Keratinocyte (primary cell): ENCODE measurements around the gene MAGI2. TPM values are rescaled to one million over a fixed set of nuclear protein-coding genes. Genes with fewer than 3 reads are reported as not detected.

Source experiments
- DNase-seq: peaks from one replicate; pipeline ENCODE4 v3.0.0-alpha.2; 2011; ENCODE audit warnings: low read depth, missing footprints, low spot score
- FAIRE-seq: peaks from 2 replicates; lab custom pipeline; 2011; peaks lifted over from hg19 to GRCh38; lab: Jason Lieb, UNC
- H2AFZ ChIP-seq: 2 replicates; pipeline ENCODE4 v1.6.0; 2012; ENCODE audit warnings: low read length, control low read depth, inconsistent platforms; ENCODE audit not compliant: control insufficient read depth
- H3K27ac ChIP-seq: 2 replicates; pipeline ENCODE4 v1.5.1; 2011; ENCODE audit warnings: low read length; ENCODE audit not compliant: control insufficient read depth, insufficient read depth
- H3K27me3 ChIP-seq: 3 replicates; pipeline ENCODE4 v1.6.0; 2011; ENCODE audit warnings: low read length; ENCODE audit not compliant: control insufficient read depth, insufficient read depth; ENCODE audit errors: extremely low read depth
- H3K36me3 ChIP-seq, 2 experiments: 2 replicates in 1 of 2; 3 replicates in 1 of 2; pipeline ENCODE4 v1.5.1; 2011; ENCODE audit warnings: low read length in 2 of 2, mild to moderate bottlenecking in 1 of 2; ENCODE audit not compliant: control insufficient read depth in 2 of 2, insufficient read depth in 2 of 2; ENCODE audit errors: extremely low read depth in 1 of 2
- H3K4me1 ChIP-seq: 3 replicates; pipeline ENCODE4 v1.5.1; 2011; ENCODE audit warnings: low read length; ENCODE audit not compliant: control insufficient read depth, insufficient read depth; ENCODE audit errors: extremely low read depth
- H3K4me2 ChIP-seq: 3 replicates; pipeline ENCODE4 v1.6.0; 2011; ENCODE audit warnings: low read depth, low read length; ENCODE audit not compliant: control insufficient read depth, insufficient read depth; ENCODE audit errors: extremely low read depth
- H3K4me3 ChIP-seq, 3 experiments: fragments of 200-600 bp in 1 of 3; sonication (generic) in 1 of 3; 2 replicates in 2 of 3; 3 replicates in 1 of 3; pipeline ENCODE4 v1.5.1; 2011 to 2016; ENCODE audit warnings: low read length in 3 of 3, mild to moderate bottlenecking in 3 of 3, control low read depth in 2 of 3, inconsistent platforms in 1 of 3, low read depth in 1 of 3, mixed read lengths in 1 of 3, mixed run types in 1 of 3, moderate library complexity in 1 of 3; ENCODE audit not compliant: control insufficient read depth in 2 of 3, insufficient read depth in 2 of 3; ENCODE audit errors: extremely low read depth in 1 of 3
- H3K79me2 ChIP-seq: 2 replicates; pipeline ENCODE4 v1.6.0; 2012; ENCODE audit warnings: low read length; ENCODE audit not compliant: control insufficient read depth, insufficient read depth
- H3K9ac ChIP-seq: 3 replicates; pipeline ENCODE4 v1.6.0; 2011; ENCODE audit warnings: low read length; ENCODE audit not compliant: control insufficient read depth, insufficient read depth; ENCODE audit errors: extremely low read depth
- H3K9me1 ChIP-seq: 3 replicates; pipeline ENCODE4 v1.6.0; 2011; ENCODE audit warnings: low read length; ENCODE audit not compliant: control insufficient read depth, insufficient read depth; ENCODE audit errors: extremely low read depth
- H3K9me3 ChIP-seq: 2 replicates; pipeline ENCODE4 v1.5.1; 2012; ENCODE audit warnings: low read depth, low read length; ENCODE audit not compliant: control insufficient read depth
- H4K20me1 ChIP-seq: 3 replicates; pipeline ENCODE4 v1.6.0; 2011; ENCODE audit warnings: low read length; ENCODE audit not compliant: control insufficient read depth, insufficient read depth; ENCODE audit errors: extremely low read depth
- EZH2 ChIP-seq: IDR thresholded peaks from one replicate; pipeline ENCODE4 v1.6.1; 2012; ENCODE audit warnings: inconsistent platforms, mild to moderate bottlenecking, low read length, moderate library complexity
- dilution Hi-C: fragments of 300-500 bp; cut with MboI; formaldehyde crosslinking; loops from one replicate; pipeline ENCODE4 v1.7.0; 2020; ENCODE audit warnings: low sequenced_read_pairs; ENCODE audit not compliant: extremely low pct_ligation_motif_present
- polyA plus RNA-seq, 5 experiments: library from polyadenylated mRNA; depleted of rRNA in 3 of 5; stranded (reverse) in 3 of 5; stranded (forward) in 1 of 5; unstranded in 1 of 5; fragments of >200 nt; gene quantifications; 1 replicate in 1 of 5; 2 replicates in 3 of 5; 3 replicates in 1 of 5; pipeline versions ENCODE4 v1.2.1 to v1.2.3, GENCODE V29; 2011 to 2012; ENCODE audit warnings: missing spikeins in 2 of 5, low read depth in 1 of 5, low replicate concordance in 1 of 5
- TF ChIP-seq, protein P1 (sequence below), 3 experiments: IDR thresholded peaks in 1 of 3; conservative IDR thresholded peaks in 1 of 3; optimal IDR thresholded peaks in 1 of 3; 2 replicates in 2 of 3; 3 replicates in 1 of 3; pipeline versions ENCODE3 to v1.5.1; 2011; ENCODE audit warnings: low read length in 3 of 3, mild to moderate bottlenecking in 3 of 3, moderate library complexity in 2 of 3, control low read depth in 1 of 3, inconsistent platforms in 1 of 3; ENCODE audit not compliant: insufficient read depth in 2 of 3; ENCODE audit errors: extremely low read depth in 1 of 3

Gene MAGI2
- polyA plus RNA-seq, 1 donor (not counting 4 experiments of a cell fraction or from before 2014, with no cell fraction given): 0.07 TPM

DNA sequence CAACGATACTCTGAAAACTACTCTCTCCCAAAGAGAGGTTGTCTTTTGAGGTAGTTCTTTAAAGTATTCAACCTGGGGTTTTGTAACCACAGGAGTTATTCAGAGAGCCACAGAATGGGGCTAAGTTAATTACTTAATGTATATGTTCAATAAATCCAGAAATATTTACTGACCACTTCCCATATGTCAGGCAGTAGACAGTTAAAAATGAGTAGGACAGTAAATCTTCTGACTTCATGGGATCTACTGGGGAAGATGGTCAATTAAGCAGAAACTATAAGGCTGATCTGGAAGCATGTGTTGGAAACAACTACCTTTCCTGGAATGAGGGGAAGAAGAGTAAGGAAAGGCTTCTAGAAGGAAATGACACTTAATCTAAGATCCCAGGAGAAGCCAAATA lies 167.7 kb downstream of the MAGI2 start:
- Histone ChIP-seq H3K36me3 (no peaks in the 10 kb centered on the region), H4K20me1 (no peaks in the 10 kb centered on the region), H3K9me3 (no peaks in the 10 kb centered on the region), H3K79me2 (no peaks in the 10 kb centered on the region), H3K4me2 (no peak overlapping the region), H3K27me3 (no peaks in the 10 kb centered on the region), H3K9me1 (no peaks in the 10 kb centered on the region), H3K4me3 (no peak overlapping the region), H3K4me1 (peaks cover 34% of the 10 kb centered on the region), H3K27ac (no peak overlapping the region), H3K9ac (no peak overlapping the region), H2AFZ (peak overlapping the region; percentile 75)
- peak; percentile 57 for FAIRE-seq
- no peak for DNase-seq
- TF ChIP-seq, protein P1, sequence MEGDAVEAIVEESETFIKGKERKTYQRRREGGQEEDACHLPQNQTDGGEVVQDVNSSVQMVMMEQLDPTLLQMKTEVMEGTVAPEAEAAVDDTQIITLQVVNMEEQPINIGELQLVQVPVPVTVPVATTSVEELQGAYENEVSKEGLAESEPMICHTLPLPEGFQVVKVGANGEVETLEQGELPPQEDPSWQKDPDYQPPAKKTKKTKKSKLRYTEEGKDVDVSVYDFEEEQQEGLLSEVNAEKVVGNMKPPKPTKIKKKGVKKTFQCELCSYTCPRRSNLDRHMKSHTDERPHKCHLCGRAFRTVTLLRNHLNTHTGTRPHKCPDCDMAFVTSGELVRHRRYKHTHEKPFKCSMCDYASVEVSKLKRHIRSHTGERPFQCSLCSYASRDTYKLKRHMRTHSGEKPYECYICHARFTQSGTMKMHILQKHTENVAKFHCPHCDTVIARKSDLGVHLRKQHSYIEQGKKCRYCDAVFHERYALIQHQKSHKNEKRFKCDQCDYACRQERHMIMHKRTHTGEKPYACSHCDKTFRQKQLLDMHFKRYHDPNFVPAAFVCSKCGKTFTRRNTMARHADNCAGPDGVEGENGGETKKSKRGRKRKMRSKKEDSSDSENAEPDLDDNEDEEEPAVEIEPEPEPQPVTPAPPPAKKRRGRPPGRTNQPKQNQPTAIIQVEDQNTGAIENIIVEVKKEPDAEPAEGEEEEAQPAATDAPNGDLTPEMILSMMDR (optimal IDR thresholded peaks at IDR 0.05 in 1 of 3, IDR thresholded peaks at IDR 0.05 in 1 of 3, conservative IDR thresholded peaks at IDR 0.05 in 1 of 3; ENCODE audit: extremely low read depth in 1 of 3, insufficient read depth in 2 of 3, low read length in 3 of 3): no peak
- TF ChIP-seq EZH2: no peak
- dilution Hi-C loops: no loop called here

DNA sequence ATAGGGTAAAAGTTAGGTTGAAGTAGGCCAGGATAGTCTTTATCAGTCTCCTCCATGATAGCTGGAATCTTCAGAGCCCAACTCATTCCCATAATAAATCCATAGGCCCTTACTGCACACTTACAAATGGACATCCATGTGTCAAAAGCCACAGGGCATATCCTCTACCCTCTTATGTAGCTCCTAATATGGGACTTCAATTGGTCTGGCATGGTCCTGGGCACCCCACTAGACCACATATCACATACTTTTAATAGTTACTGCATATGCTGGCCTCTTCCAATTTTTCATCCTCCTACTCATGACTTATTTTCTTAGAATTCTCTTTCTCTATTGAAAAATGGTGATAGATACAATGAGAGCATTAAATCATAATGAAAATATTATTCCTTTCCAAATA lies 169.3 kb downstream of the MAGI2 start:
- Histone ChIP-seq H2AFZ (peak overlapping the region; percentile 0), H3K9me3 (no peaks in the 10 kb centered on the region), H3K9me1 (no peaks in the 10 kb centered on the region), H4K20me1 (no peaks in the 10 kb centered on the region), H3K4me2 (no peak overlapping the region), H3K27me3 (no peaks in the 10 kb centered on the region), H3K36me3 (no peaks in the 10 kb centered on the region), H3K9ac (no peak overlapping the region), H3K4me3 (no peak overlapping the region), H3K4me1 (peaks cover 30% of the 10 kb centered on the region), H3K27ac (no peak overlapping the region), H3K79me2 (no peaks in the 10 kb centered on the region)
- no peak for DNase-seq
- dilution Hi-C loops: no loop called here
- FAIRE-seq: no peak
- TF ChIP-seq, protein P1 (optimal IDR thresholded peaks at IDR 0.05 in 1 of 3, IDR thresholded peaks at IDR 0.05 in 1 of 3, conservative IDR thresholded peaks at IDR 0.05 in 1 of 3; ENCODE audit: extremely low read depth in 1 of 3, insufficient read depth in 2 of 3, low read length in 3 of 3): no peak
- TF ChIP-seq EZH2: no peak
